ENCODE data around the gene PLBD2.

The PLBD2 gene

GRCh38 chr12:113318900-113319628, 39.3 kb upstream of the PLBD2 start:
- no peak for TF ChIP-seq CTCF (IDR thresholded peaks at IDR 0.05; ENCODE audit: insufficient read depth, missing control alignments)
- no peak for FAIRE-seq
- DNase-seq (ENCODE audit: insufficient read length, low spot score) = no peak

- DNase-seq (ENCODE audit: insufficient read length, low spot score) = no peak
- FAIRE-seq = no peak
- no peak for TF ChIP-seq CTCF (IDR thresholded peaks at IDR 0.05; ENCODE audit: insufficient read depth, missing control alignments)
Measured at GRCh38 chr12:113320401-113320800, 38.0 kb upstream of the PLBD2 start.

GRCh38 chr12:113322343-113322742, 36.0 kb upstream of the PLBD2 start:
- FAIRE-seq (no peak), DNase-seq (ENCODE audit: insufficient read length, low spot score) (no peak)
- TF ChIP-seq CTCF (IDR thresholded peaks at IDR 0.05; ENCODE audit: insufficient read depth, missing control alignments) = no peak

- FAIRE-seq (no peak), DNase-seq (ENCODE audit: insufficient read length, low spot score) (no peak)
- TF ChIP-seq CTCF (IDR thresholded peaks at IDR 0.05; ENCODE audit: insufficient read depth, missing control alignments) = no peak
Measured at GRCh38 chr12:113325916-113326315, 32.5 kb upstream of the PLBD2 start.

GRCh38 chr12:113326775-113327395, 31.5 kb upstream of the PLBD2 start:
- TF ChIP-seq CTCF (IDR thresholded peaks at IDR 0.05; ENCODE audit: insufficient read depth, missing control alignments) = no peak
- DNase-seq (ENCODE audit: insufficient read length, low spot score) (no peak), FAIRE-seq (no peak)

GRCh38 chr12:113328368-113328889, 30.0 kb upstream of the PLBD2 start:
- no peak for FAIRE-seq
- no peak for DNase-seq (ENCODE audit: insufficient read length, low spot score)
- no peak for TF ChIP-seq CTCF (IDR thresholded peaks at IDR 0.05; ENCODE audit: insufficient read depth, missing control alignments)
